OCI-LY7 (cell line): Measurements from ENCODE around the gene BRD9. TPM values are rescaled to one million over a fixed set of nuclear protein-coding genes. Genes with fewer than 3 reads are reported as not detected.
"Not testable (repeated sequence)": the region's sequence is repeated elsewhere in the genome, so short reads cannot be mapped to it uniquely, and the experiment has no call there.

Source experiments
- BruUV-seq: library from RNA; stranded (reverse); fragments of 400-500 nt; replicated peaks from 2 replicates; lab custom pipeline; 2021; lab: Mats Ljungman, UMichigan
- CTCF ChIA-PET: fragments of 300-600 bp; sonication (Branson Sonifier 250); formaldehyde crosslinking; loops from one replicate; lab custom pipeline; 2022; ENCODE audit warnings: antibody characterized with exemption; ENCODE audit not compliant: unreplicated experiment; lab: Charles Lee
- POLR2A ChIA-PET: fragments of 300-600 bp; sonication (Branson Sonifier 250); formaldehyde crosslinking; loops from one replicate; lab custom pipeline; 2022; ENCODE audit warnings: antibody characterized with exemption; lab: Charles Lee
- DNase-seq: peaks from one replicate; pipeline ENCODE4 v3.0.0-alpha.2; 2015; ENCODE audit warnings: low spot score
- H2AFZ ChIP-seq: fragments of 200-600 bp; sonication (generic), shearing (Covaris generic); 2 replicates; pipeline ENCODE4 v1.6.1; 2014; ENCODE audit warnings: mild to moderate bottlenecking, antibody characterized with exemption, low read length, moderate library complexity
- H3K27ac ChIP-seq: fragments of 200-600 bp; sonication (generic); 2 replicates; pipeline ENCODE4 v1.5.1; 2014; ENCODE audit warnings: mixed run types, low read depth, mild to moderate bottlenecking, moderate library complexity, low read length, inconsistent platforms; ENCODE audit not compliant: poor library complexity, severe bottlenecking
- H3K36me3 ChIP-seq: fragments of 200-600 bp; sonication (generic); 2 replicates; pipeline ENCODE4 v1.6.1; 2014; ENCODE audit warnings: mild to moderate bottlenecking, antibody characterized with exemption, low read length, moderate library complexity, mixed read lengths; ENCODE audit not compliant: insufficient read depth
- H3K4me1 ChIP-seq: fragments of 200-600 bp; sonication (generic); 2 replicates; pipeline ENCODE4 v1.5.1; 2014; ENCODE audit warnings: mild to moderate bottlenecking, low read length; ENCODE audit not compliant: insufficient read depth, poor library complexity, severe bottlenecking
- H3K4me2 ChIP-seq: fragments of 200-600 bp; sonication (generic); 2 replicates; pipeline ENCODE4 v1.6.1; 2014; ENCODE audit warnings: mild to moderate bottlenecking, low read length
- H3K4me3 ChIP-seq: fragments of 200-600 bp; sonication (generic); 2 replicates; pipeline ENCODE4 v1.5.1; 2014; ENCODE audit warnings: mild to moderate bottlenecking, low read depth, low read length; ENCODE audit not compliant: poor library complexity, severe bottlenecking
- H3K79me2 ChIP-seq: fragments of 200-600 bp; sonication (generic); 2 replicates; pipeline ENCODE4 v1.6.1; 2016; ENCODE audit warnings: low read depth, mild to moderate bottlenecking, low read length, moderate library complexity, mixed read lengths; ENCODE audit not compliant: insufficient read depth
- H3K9me2 ChIP-seq: fragments of 200-600 bp; sonication (generic); 2 replicates; pipeline ENCODE4 v1.6.1; 2016; ENCODE audit warnings: mild to moderate bottlenecking, low read length, mixed read lengths; ENCODE audit not compliant: insufficient read depth
- H3K9me3 ChIP-seq: fragments of 200-600 bp; sonication (generic); 2 replicates; pipeline ENCODE4 v1.6.1; 2014; ENCODE audit warnings: mild to moderate bottlenecking, mixed run types, low read length, mixed read lengths
- H4K20me1 ChIP-seq: fragments of 200-600 bp; sonication (generic); 2 replicates; pipeline ENCODE4 v1.6.1; 2014; ENCODE audit warnings: mild to moderate bottlenecking, antibody characterized with exemption, low read length, moderate library complexity, mixed read lengths; ENCODE audit not compliant: insufficient read depth
- intact Hi-C: fragments of 100-400 bp; cut with micrococcal nuclease; formaldehyde crosslinking; loops from one replicate; pipeline ENCODE4 v1.10.0; 2022; ENCODE audit not compliant: unreplicated experiment
- total RNA-seq, 2 experiments: library from RNA; depleted of rRNA in 1 of 2; stranded (reverse); fragments of >200 nt in 1 of 2; shearing (Covaris generic) in 1 of 2; gene quantifications; 2 replicates each; pipeline ENCODE4 v1.2.3, GENCODE V29; 2014 to 2022

The BRD9 gene
- total RNA-seq, 2 experiments from 2014 or later: 46.7 to 78.7 TPM

DNA sequence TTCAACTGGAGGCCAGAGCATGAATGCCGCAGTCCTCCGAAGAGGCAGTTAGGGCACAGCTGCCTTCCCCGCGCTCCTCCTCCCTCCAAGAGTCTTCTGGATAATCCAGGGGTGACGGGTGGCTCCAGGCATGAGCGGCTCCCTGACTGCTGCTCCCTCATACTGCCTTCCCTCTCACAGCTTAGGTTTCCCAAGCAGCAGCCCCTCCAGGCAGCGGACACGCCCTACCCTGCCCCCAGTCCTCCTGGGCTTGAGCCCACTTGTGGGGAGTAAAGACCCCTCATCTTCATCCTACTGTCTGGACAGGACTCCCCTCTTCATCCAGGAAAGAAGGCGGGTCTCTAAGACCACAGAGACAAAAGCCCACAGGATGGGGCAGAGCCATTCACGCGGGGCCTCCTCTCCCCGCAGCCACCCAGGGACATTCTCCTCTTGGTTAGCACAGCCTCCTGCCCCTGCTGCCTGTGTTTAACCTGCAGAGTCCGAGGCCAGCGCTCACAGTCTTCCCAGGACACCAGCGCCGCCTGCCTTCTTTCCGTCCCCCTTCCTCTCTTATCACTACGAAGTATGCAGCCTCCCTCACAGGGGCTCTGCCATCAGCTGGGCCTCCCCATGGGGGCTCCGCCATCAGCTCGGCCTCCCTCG is 47.4 kb downstream of the BRD9 start:
- H3K4me1 ChIP-seq, H3K4me3 ChIP-seq, H3K79me2 ChIP-seq, H3K9me3 ChIP-seq, H2AFZ ChIP-seq, H3K27ac ChIP-seq, H3K36me3 ChIP-seq, BruUV-seq, DNase-seq, intact Hi-C loops, POLR2A ChIA-PET, H3K9me2 ChIP-seq, H4K20me1 ChIP-seq, H3K4me2 ChIP-seq, CTCF ChIA-PET: not testable (repeated sequence)

DNA sequence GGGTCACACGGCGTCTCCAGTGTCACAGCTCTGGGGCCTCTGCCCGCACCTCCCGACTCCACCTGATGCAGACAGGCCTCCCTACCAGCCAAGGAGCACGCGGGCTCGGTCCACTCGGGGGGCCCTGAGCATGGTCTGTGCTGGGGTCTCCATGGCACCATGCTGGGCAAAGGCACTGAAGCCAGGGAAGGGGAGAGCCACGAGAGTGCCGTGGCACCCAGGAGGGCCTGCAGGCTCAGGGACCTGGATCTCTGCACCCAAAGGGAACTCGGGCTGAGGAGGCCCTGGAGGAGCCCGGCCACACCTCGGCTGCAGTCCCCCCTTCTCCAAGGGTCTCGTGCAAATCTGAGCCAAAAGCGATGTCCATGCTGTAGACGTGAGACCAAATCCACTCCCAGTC is 48.2 kb downstream of the BRD9 start:
- H3K79me2 ChIP-seq, H3K4me3 ChIP-seq, POLR2A ChIA-PET, CTCF ChIA-PET, H3K27ac ChIP-seq, H3K4me2 ChIP-seq, H3K9me3 ChIP-seq, H3K36me3 ChIP-seq, DNase-seq, H3K4me1 ChIP-seq, BruUV-seq, H3K9me2 ChIP-seq, H2AFZ ChIP-seq, H4K20me1 ChIP-seq: not testable (repeated sequence)
- intact Hi-C loops: loop anchor here (5.0 kb wide), 1 partner anchor 87 kb away; no protein-coding TSS in a partner anchor

DNA sequence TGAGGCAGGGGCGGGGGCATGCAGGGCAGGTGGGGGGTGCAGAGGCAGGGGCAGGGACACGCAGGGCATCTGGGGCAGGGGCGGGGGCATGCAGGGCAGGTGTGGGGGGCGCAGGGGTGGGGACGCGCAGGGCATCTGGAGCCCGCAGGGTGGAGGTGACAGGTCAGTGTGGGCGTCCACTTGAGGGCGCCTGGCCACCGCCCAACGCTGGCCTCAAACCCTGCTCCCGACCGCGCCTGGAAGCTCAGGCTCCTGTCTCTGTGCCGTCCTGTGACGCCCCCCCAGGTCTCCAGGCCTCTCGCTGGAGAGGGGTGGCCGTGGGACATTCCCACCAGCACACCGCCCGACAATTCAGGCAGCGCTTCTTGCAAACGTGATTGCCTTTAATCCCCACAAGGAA is 48.7 kb downstream of the BRD9 start:
- intact Hi-C loops: loop anchor here (5.0 kb wide), 1 partner anchor 87 kb away; no protein-coding TSS in a partner anchor
- CTCF ChIA-PET, DNase-seq, BruUV-seq, H4K20me1 ChIP-seq, H3K9me2 ChIP-seq, POLR2A ChIA-PET, H3K27ac ChIP-seq, H3K9me3 ChIP-seq, H3K79me2 ChIP-seq, H3K36me3 ChIP-seq, H3K4me1 ChIP-seq, H3K4me3 ChIP-seq, H3K4me2 ChIP-seq, H2AFZ ChIP-seq: not testable (repeated sequence)

DNA sequence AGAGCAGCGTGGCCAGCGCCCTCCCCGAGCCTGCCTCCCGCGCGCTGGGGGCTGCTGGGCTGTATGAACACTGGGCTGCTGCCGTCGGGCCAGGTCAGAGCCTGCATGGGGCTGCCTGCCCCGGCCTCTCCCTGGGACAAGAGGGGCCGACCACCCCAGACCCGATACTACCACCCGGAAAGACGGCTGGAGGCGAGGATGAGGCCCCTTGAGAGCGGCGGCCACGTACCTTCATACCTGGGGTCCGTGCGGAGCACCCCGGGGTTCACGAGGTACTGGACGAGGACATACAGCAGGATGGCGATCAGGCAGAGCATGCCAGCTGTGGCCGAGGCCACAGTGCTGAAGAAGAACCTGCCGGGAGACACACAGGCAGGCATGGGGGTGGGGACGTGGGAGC is 49.2 kb downstream of the BRD9 start:
- H2AFZ ChIP-seq, H4K20me1 ChIP-seq, DNase-seq, H3K36me3 ChIP-seq, H3K79me2 ChIP-seq, POLR2A ChIA-PET, H3K9me2 ChIP-seq, CTCF ChIA-PET, H3K9me3 ChIP-seq, H3K4me3 ChIP-seq, H3K27ac ChIP-seq, BruUV-seq, H3K4me2 ChIP-seq, H3K4me1 ChIP-seq: not testable (repeated sequence)
- intact Hi-C loops: loop anchor here (5.0 kb wide), 1 partner anchor 86 kb away; no protein-coding TSS in a partner anchor

DNA sequence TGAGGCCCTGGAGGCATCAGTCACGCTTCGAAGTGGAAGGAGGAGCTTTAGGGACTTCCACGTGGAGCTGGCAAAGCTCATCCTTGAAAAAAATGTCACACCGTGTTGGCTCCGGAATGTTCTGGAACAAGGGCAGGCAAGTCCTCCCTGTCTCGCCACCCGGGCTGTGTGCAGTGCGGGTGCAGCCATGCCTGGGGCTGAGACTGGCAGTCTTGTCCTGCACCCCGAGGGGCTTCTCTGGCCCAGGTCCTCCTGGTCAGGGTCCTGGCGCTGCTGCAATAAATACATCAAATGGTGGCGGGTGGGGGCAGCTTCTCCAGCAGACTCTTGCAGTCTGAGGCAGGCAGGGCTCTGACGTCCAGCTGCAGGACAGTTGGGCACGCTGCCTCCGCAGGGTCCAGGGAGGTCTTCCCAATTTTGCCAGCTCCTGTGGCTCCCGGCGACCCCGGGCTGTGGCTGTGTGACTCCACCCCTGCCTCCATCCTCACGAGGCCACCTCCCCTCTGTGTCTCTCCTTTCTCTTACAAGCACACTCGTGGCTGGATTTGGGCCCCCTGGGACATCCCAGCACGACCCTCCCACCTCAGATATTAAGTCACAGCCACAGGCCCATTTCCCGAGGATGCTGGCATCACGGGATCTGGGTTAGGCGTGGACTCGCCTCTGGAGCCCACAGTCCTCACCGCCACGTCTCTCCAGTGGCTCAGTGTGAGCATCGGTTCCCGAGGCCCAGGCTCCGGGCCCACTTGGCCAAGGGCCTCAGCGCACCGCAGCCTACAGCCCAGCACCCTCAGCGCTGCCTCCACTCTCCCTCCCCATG is 50.0 kb downstream of the BRD9 start:
- H3K4me1 ChIP-seq, H3K4me3 ChIP-seq, H3K79me2 ChIP-seq, BruUV-seq, H3K4me2 ChIP-seq, H3K36me3 ChIP-seq, DNase-seq, POLR2A ChIA-PET, H2AFZ ChIP-seq, CTCF ChIA-PET, H3K9me2 ChIP-seq, H4K20me1 ChIP-seq, H3K27ac ChIP-seq, H3K9me3 ChIP-seq: not testable (repeated sequence)
- intact Hi-C loops: loop anchor here (5.0 kb wide), 1 partner anchor 85 kb away; no protein-coding TSS in a partner anchor

DNA sequence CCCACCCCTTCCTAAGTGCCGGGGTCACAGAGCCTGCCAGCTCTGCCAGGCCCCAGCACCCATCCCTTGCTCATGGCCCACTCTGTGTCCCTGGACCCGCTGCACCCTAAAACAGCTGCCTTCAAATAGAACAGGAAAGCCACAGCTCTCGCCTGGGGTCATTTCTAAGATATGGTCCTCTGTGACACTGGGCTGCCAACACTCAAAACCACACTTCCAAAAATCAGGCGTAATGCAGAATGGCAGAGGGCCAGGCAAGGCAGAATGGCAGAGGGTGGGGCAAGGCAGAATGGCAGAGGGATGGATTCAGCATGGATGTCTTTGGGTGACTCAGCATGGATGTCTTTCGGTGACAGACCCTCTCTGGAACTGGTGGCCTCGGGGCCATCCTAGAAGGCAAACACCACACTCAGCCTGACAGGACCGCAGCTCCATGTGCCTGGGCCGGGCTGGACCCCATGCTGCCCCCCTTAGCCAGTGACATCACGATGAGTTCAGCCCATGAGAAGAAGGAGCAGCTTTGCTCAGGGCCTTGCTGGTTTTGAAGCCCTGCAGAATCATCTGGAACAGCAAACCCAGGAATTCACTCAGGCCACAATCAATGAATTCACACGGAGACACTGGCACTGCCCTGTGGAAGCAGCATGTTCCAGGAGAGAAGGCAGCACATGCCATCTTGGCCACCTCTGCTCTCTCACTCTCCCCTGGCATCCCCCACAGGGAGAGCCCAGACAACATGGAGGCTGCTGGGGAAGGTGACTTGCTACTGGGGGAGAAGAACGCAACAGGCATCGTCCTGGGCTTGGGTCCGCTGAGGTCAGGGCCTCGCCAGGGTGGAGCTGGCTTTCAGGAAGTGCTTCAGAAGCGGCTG is 50.8 kb downstream of the BRD9 start:
- DNase-seq, POLR2A ChIA-PET, H3K36me3 ChIP-seq, H3K4me3 ChIP-seq, H3K4me1 ChIP-seq, H3K9me3 ChIP-seq, H2AFZ ChIP-seq, H4K20me1 ChIP-seq, H3K4me2 ChIP-seq, H3K27ac ChIP-seq, BruUV-seq, H3K9me2 ChIP-seq, H3K79me2 ChIP-seq, CTCF ChIA-PET: not testable (repeated sequence)
- intact Hi-C loops: loop anchor here (5.0 kb wide), 1 partner anchor 84 kb away; no protein-coding TSS in a partner anchor
